ENCODE results near the gene LIN9.

LIN9 gene

GRCh38 chr1:226320930-226321329 is 12.0 kb upstream of the LIN9 start:
- Histone ChIP-seq H3K36me3 (ENCODE audit: control insufficient read depth in 2 of 2, insufficient read depth in 2 of 2, low read length in 2 of 2) (no peaks in the 10 kb centered on the region), H3K27ac (ENCODE audit: low read length) (no peak overlapping the region), H3K4me1 (ENCODE audit: control insufficient read depth, insufficient read depth, low read length) (no peaks in the 10 kb centered on the region), H3K4me3 (ENCODE audit: low read length in 2 of 2) (no peak overlapping the region), H3K9ac (ENCODE audit: low read length in 2 of 2) (no peak overlapping the region), H3K27me3 (ENCODE audit: control insufficient read depth in 1 of 2, insufficient read depth in 2 of 2, low read length in 2 of 2) (no peaks in the 10 kb centered on the region), H3K9me3 (ENCODE audit: control insufficient read depth in 2 of 2, low read length in 2 of 2) (no peaks in the 10 kb centered on the region)

- H3K4me3 ChIP-seq (ENCODE audit: low read length in 2 of 2), result no peak overlapping the region
These were observed 9.5 kb upstream of the LIN9 start for GRCh38 chr1:226318471-226318870.

DNA sequence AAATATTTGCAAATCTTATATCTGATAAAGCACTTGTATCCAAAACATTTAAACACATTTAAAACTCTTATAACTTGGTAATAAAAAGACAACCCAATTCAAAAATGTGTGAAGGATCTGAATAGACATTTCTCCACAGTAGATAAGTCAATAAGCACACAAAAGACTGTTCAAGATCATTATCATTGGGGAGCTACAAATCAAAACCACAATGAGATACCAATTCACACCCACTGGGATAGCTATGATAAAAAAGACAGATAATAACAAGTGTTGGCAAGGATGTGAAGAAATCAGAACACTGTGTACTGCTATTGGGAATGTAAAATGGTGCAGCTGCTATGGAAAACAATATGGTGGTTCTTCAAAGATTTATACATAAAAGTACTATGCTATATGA is 5.1 kb upstream of the LIN9 start:
- H3K36me3 ChIP-seq (ENCODE audit: control insufficient read depth in 2 of 2, insufficient read depth in 2 of 2, low read length in 2 of 2), result no peaks in the 10 kb centered on the region
- peaks cover 7% of the 10 kb centered on the region for H3K4me1 ChIP-seq (ENCODE audit: control insufficient read depth, insufficient read depth, low read length)
- H3K27me3 ChIP-seq (ENCODE audit: control insufficient read depth in 1 of 2, insufficient read depth in 2 of 2, low read length in 2 of 2), result no peaks in the 10 kb centered on the region

More at GRCh38 chr1:226318471-226318870, 9.5 kb upstream of the LIN9 start:
- H3K27ac ChIP-seq (ENCODE audit: low read length), result no peak overlapping the region
- no peak overlapping the region for H3K9ac ChIP-seq (ENCODE audit: low read length in 2 of 2)
- H3K4me1 ChIP-seq (ENCODE audit: control insufficient read depth, insufficient read depth, low read length), result no peaks in the 10 kb centered on the region
- H3K36me3 ChIP-seq (ENCODE audit: control insufficient read depth in 2 of 2, insufficient read depth in 2 of 2, low read length in 2 of 2), result no peaks in the 10 kb centered on the region
- H3K27me3 ChIP-seq (ENCODE audit: control insufficient read depth in 1 of 2, insufficient read depth in 2 of 2, low read length in 2 of 2), result no peaks in the 10 kb centered on the region
- no peaks in the 10 kb centered on the region for H3K9me3 ChIP-seq (ENCODE audit: control insufficient read depth in 2 of 2, low read length in 2 of 2)

GRCh38 chr1:226312065-226312464 is 3.1 kb upstream of the LIN9 start:
- H3K9me3 ChIP-seq (ENCODE audit: control insufficient read depth in 2 of 2, low read length in 2 of 2), result no peaks in the 10 kb centered on the region
- H3K4me1 ChIP-seq (ENCODE audit: control insufficient read depth, insufficient read depth, low read length), result peaks cover 13% of the 10 kb centered on the region
- no peaks in the 10 kb centered on the region for H3K36me3 ChIP-seq (ENCODE audit: control insufficient read depth in 2 of 2, insufficient read depth in 2 of 2, low read length in 2 of 2)
- no peak overlapping the region for H3K9ac ChIP-seq (ENCODE audit: low read length in 2 of 2)
- no peak overlapping the region for H3K4me3 ChIP-seq (ENCODE audit: low read length in 2 of 2)
- no peak overlapping the region for H3K27ac ChIP-seq (ENCODE audit: low read length)
- H3K27me3 ChIP-seq (ENCODE audit: control insufficient read depth in 1 of 2, insufficient read depth in 2 of 2, low read length in 2 of 2), result no peaks in the 10 kb centered on the region

More for the DNA sequence above, 5.1 kb upstream of the LIN9 start:
- no peaks in the 10 kb centered on the region for H3K9me3 ChIP-seq (ENCODE audit: control insufficient read depth in 2 of 2, low read length in 2 of 2)
- no peak overlapping the region for H3K27ac ChIP-seq (ENCODE audit: low read length)
- no peak overlapping the region for H3K9ac ChIP-seq (ENCODE audit: low read length in 2 of 2)
- no peak overlapping the region for H3K4me3 ChIP-seq (ENCODE audit: low read length in 2 of 2)

- Histone ChIP-seq H3K9ac (ENCODE audit: low read length in 2 of 2) (no peak overlapping the region), H3K9me3 (ENCODE audit: control insufficient read depth in 2 of 2, low read length in 2 of 2) (no peaks in the 10 kb centered on the region), H3K27ac (ENCODE audit: low read length) (no peak overlapping the region)
These were observed 2.4 kb upstream of the LIN9 start for GRCh38 chr1:226311376-226311775.

GRCh38 chr1:226310637-226311195 is 1.8 kb upstream of the LIN9 start:
- Histone ChIP-seq H3K36me3 (ENCODE audit: control insufficient read depth in 2 of 2, insufficient read depth in 2 of 2, low read length in 2 of 2) (no peaks in the 10 kb centered on the region), H3K9ac (ENCODE audit: low read length in 2 of 2) (no peak overlapping the region), H3K4me1 (ENCODE audit: control insufficient read depth, insufficient read depth, low read length) (peaks cover 13% of the 10 kb centered on the region), H3K27ac (ENCODE audit: low read length) (no peak overlapping the region), H3K27me3 (ENCODE audit: control insufficient read depth in 1 of 2, insufficient read depth in 2 of 2, low read length in 2 of 2) (no peaks in the 10 kb centered on the region), H3K4me3 (ENCODE audit: low read length in 2 of 2) (no peak overlapping the region), H3K9me3 (ENCODE audit: control insufficient read depth in 2 of 2, low read length in 2 of 2) (no peaks in the 10 kb centered on the region)

More at GRCh38 chr1:226311376-226311775, 2.4 kb upstream of the LIN9 start:
- Histone ChIP-seq H3K4me1 (ENCODE audit: control insufficient read depth, insufficient read depth, low read length) (peaks cover 13% of the 10 kb centered on the region), H3K4me3 (ENCODE audit: low read length in 2 of 2) (no peak overlapping the region), H3K36me3 (ENCODE audit: control insufficient read depth in 2 of 2, insufficient read depth in 2 of 2, low read length in 2 of 2) (no peaks in the 10 kb centered on the region), H3K27me3 (ENCODE audit: control insufficient read depth in 1 of 2, insufficient read depth in 2 of 2, low read length in 2 of 2) (no peaks in the 10 kb centered on the region)

DNA sequence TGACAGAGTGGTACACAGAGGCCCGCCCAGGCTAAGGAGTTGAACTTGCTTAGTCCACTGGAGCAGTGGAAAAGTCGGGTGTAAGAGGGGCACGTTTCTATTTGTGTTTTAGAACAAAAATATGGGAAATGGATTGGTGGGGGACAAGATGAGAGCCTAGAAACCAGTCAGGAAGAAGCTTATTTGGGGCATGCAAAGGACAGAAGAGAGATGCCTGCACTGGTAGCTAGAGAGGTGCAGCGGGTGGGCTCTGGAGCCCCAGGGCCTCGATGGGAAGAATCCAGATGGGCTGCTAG is 1.2 kb upstream of the LIN9 start:
- H3K36me3 ChIP-seq (ENCODE audit: control insufficient read depth in 2 of 2, insufficient read depth in 2 of 2, low read length in 2 of 2), result no peaks in the 10 kb centered on the region
- H3K27me3 ChIP-seq (ENCODE audit: control insufficient read depth in 1 of 2, insufficient read depth in 2 of 2, low read length in 2 of 2), result no peaks in the 10 kb centered on the region
- no peaks in the 10 kb centered on the region for H3K9me3 ChIP-seq (ENCODE audit: control insufficient read depth in 2 of 2, low read length in 2 of 2)
- peak overlapping the region; percentile 60 to 73 for H3K9ac ChIP-seq (ENCODE audit: low read length in 2 of 2)
- no peak overlapping the region for H3K4me3 ChIP-seq (ENCODE audit: low read length in 2 of 2)
- H3K4me1 ChIP-seq (ENCODE audit: control insufficient read depth, insufficient read depth, low read length), result peaks cover 13% of the 10 kb centered on the region
- H3K27ac ChIP-seq (ENCODE audit: low read length), result no peak overlapping the region

DNA sequence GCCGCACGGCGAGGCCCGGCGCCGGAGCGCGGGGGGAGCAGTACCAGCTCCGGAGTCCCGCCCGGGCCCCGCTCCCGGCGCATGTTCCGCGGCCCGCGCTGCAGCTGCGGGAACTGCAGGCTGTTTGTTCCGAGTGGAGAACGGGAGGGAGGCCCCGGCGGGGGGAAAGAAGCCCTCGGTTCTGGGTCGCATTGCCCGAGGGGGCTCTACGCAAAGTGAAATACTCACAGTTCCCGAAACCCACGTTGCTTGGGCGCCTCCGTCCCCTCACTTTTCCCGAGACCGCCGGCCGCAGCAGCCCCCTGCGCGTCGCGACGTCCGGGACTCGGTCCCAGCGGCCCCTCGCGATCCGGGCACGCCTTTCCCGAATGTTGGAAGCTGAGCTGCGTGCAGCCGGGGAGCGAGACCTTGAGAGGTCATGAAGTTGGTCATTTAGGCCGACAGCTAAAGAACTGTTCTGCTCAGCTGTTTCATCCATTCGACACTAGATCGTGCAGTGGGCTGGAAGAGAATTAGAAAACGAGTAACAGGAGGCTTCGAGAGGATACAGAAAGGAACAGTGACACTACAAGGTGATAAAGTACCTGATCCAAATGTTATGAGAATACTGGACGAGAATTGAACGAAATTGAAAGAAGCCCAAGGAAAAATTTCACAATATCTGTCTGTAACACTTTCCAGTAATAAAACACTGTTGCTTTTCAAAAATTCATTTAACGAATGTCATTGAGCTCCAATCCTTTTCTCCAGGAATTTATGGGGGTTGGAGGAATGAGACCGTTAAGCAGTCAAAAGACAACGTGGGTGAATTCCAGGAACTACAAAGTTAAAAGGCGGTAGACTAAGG is 657 bp upstream of the LIN9 start:
- peak overlapping the region; percentile 31 for H3K27ac ChIP-seq (ENCODE audit: low read length)
- H3K36me3 ChIP-seq (ENCODE audit: control insufficient read depth in 2 of 2, insufficient read depth in 2 of 2, low read length in 2 of 2), result no peaks in the 10 kb centered on the region
- H3K9ac ChIP-seq (ENCODE audit: low read length in 2 of 2), result peak overlapping the region; percentile 60 to 73
- no peaks in the 10 kb centered on the region for H3K27me3 ChIP-seq (ENCODE audit: control insufficient read depth in 1 of 2, insufficient read depth in 2 of 2, low read length in 2 of 2)
- no peaks in the 10 kb centered on the region for H3K9me3 ChIP-seq (ENCODE audit: control insufficient read depth in 2 of 2, low read length in 2 of 2)
- peaks cover 13% of the 10 kb centered on the region for H3K4me1 ChIP-seq (ENCODE audit: control insufficient read depth, insufficient read depth, low read length)
- peak overlapping the region; percentile 76 to 93 for H3K4me3 ChIP-seq (ENCODE audit: low read length in 2 of 2)

- peaks cover 13% of the 10 kb centered on the region for H3K4me1 ChIP-seq (ENCODE audit: control insufficient read depth, insufficient read depth, low read length)
- no peak overlapping the region for H3K27ac ChIP-seq (ENCODE audit: low read length)
- H3K27me3 ChIP-seq (ENCODE audit: control insufficient read depth in 1 of 2, insufficient read depth in 2 of 2, low read length in 2 of 2), result no peaks in the 10 kb centered on the region
- peak overlapping the region; percentile 66 to 74 for H3K9ac ChIP-seq (ENCODE audit: low read length in 2 of 2)
- H3K4me3 ChIP-seq (ENCODE audit: low read length in 2 of 2), result peak overlapping the region; percentile 87 to 93
- no peaks in the 10 kb centered on the region for H3K9me3 ChIP-seq (ENCODE audit: control insufficient read depth in 2 of 2, low read length in 2 of 2)
- no peaks in the 10 kb centered on the region for H3K36me3 ChIP-seq (ENCODE audit: control insufficient read depth in 2 of 2, insufficient read depth in 2 of 2, low read length in 2 of 2)
These were observed 720 bp downstream of the LIN9 start for GRCh38 chr1:226308166-226308722.

- Histone ChIP-seq H3K4me3 (ENCODE audit: low read length in 2 of 2) (no peak overlapping the region), H3K27me3 (ENCODE audit: control insufficient read depth in 1 of 2, insufficient read depth in 2 of 2, low read length in 2 of 2) (no peaks in the 10 kb centered on the region), H3K27ac (ENCODE audit: low read length) (no peak overlapping the region), H3K9ac (ENCODE audit: low read length in 2 of 2) (no peak overlapping the region), H3K4me1 (ENCODE audit: control insufficient read depth, insufficient read depth, low read length) (peaks cover 13% of the 10 kb centered on the region), H3K9me3 (ENCODE audit: control insufficient read depth in 2 of 2, low read length in 2 of 2) (no peaks in the 10 kb centered on the region), H3K36me3 (ENCODE audit: control insufficient read depth in 2 of 2, insufficient read depth in 2 of 2, low read length in 2 of 2) (no peaks in the 10 kb centered on the region)
These were observed 2.5 kb downstream of the LIN9 start for GRCh38 chr1:226306425-226306824.

GRCh38 chr1:226305184-226305583 is 3.8 kb downstream of the LIN9 start:
- peaks cover 13% of the 10 kb centered on the region for H3K4me1 ChIP-seq (ENCODE audit: control insufficient read depth, insufficient read depth, low read length)
- no peaks in the 10 kb centered on the region for H3K36me3 ChIP-seq (ENCODE audit: control insufficient read depth in 2 of 2, insufficient read depth in 2 of 2, low read length in 2 of 2)
- no peak overlapping the region for H3K9ac ChIP-seq (ENCODE audit: low read length in 2 of 2)

More at GRCh38 chr1:226305184-226305583, 3.8 kb downstream of the LIN9 start:
- Histone ChIP-seq H3K27me3 (ENCODE audit: control insufficient read depth in 1 of 2, insufficient read depth in 2 of 2, low read length in 2 of 2) (no peaks in the 10 kb centered on the region), H3K27ac (ENCODE audit: low read length) (no peak overlapping the region), H3K4me3 (ENCODE audit: low read length in 2 of 2) (no peak overlapping the region), H3K9me3 (ENCODE audit: control insufficient read depth in 2 of 2, low read length in 2 of 2) (no peaks in the 10 kb centered on the region)

All from stomach smooth muscle (tissue), 2 donors.